ENCODE measurements around the gene RANBP1.

The RANBP1 gene

DNA sequence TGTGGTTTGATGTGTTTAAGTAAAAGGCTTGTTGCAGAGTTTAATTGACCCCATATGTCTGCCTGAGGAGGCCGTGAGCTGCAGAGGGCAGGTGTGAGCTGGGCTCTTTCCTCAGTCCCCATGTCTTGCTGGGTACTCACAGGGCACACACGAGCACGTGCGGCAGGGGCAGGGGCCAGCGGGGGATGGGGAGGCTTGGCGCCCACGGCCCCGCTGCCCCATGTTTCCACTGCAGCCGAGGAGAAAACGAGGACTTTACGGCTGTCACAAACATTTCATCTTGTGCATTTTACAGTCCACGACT, 59.6 kb downstream of the RANBP1 start:
- Histone ChIP-seq H3K9me3 (ENCODE audit: control insufficient read depth in 1 of 2, low read length in 2 of 2) (no peaks in the 10 kb centered on the region), H3K27ac (ENCODE audit: low read length) (no peak overlapping the region), H3K4me1 (ENCODE audit: control insufficient read depth in 1 of 2, insufficient read depth in 2 of 2, low read length in 2 of 2) (no peaks in the 10 kb centered on the region), H3K4me3 (ENCODE audit: low read depth in 1 of 2, low read length in 2 of 2) (no peak overlapping the region), H3K27me3 (ENCODE audit: low read depth, low read length) (no peaks in the 10 kb centered on the region), H3K36me3 (ENCODE audit: control insufficient read depth in 1 of 2, insufficient read depth in 2 of 2, low read length in 2 of 2) (no peaks in the 10 kb centered on the region)

DNA sequence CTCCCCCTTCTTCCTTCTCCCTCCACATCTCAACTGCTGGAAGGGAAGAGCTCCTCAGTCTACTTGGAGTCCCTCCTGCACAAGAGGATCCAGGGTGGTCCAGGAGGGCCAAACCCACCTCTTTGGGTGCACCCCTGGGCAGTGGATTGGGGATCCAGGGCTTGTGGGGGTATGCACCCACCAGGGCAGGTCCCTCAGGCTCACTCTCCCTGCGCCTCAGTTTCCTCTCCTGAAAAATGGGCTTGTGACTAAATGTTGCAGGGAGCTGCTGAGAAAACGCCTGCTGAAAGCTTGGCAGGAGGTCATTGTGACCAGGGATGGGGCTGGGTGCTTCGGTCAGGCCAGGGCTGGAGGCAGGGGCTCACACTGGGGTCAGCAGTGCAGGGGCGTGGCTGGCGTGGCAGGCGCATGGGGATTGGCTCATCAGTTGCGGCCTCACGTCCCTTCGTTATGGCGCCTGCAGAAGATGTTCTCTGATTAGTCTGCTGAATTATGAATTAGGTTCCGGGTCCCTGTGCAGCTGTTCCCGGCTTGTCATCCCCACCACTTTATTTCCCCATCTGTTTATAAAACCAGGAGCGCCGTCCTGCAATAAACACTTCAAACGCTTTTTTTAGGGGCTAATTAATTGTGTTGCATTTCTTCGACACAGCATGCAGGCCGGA, 60.6 kb downstream of the RANBP1 start:
- Histone ChIP-seq H3K4me3 (ENCODE audit: low read depth in 1 of 2, low read length in 2 of 2) (no peak overlapping the region), H3K4me1 (ENCODE audit: control insufficient read depth in 1 of 2, insufficient read depth in 2 of 2, low read length in 2 of 2) (no peaks in the 10 kb centered on the region), H3K9me3 (ENCODE audit: control insufficient read depth in 1 of 2, low read length in 2 of 2) (no peaks in the 10 kb centered on the region), H3K27ac (ENCODE audit: low read length) (no peak overlapping the region), H3K27me3 (ENCODE audit: low read depth, low read length) (no peaks in the 10 kb centered on the region), H3K36me3 (ENCODE audit: control insufficient read depth in 1 of 2, insufficient read depth in 2 of 2, low read length in 2 of 2) (no peaks in the 10 kb centered on the region)
